MM.1S (cell line): Measurements from ENCODE around the gene CASP7.

Experiments
- DNase-seq: peaks from one replicate; pipeline ENCODE4 v3.0.0-alpha.2; 2015
- H2AFZ ChIP-seq: fragments of 300-600 bp; sonication (generic); 2 replicates; pipeline ENCODE4 v1.6.0; 2016; ENCODE audit warnings: antibody characterized with exemption, low read length
- H3F3A ChIP-seq: fragments of 300-600 bp; sonication (generic); 2 replicates; pipeline ENCODE4 v1.6.1; 2016; ENCODE audit warnings: mild to moderate bottlenecking, antibody characterized with exemption, low read length, moderate library complexity, mixed read lengths; ENCODE audit not compliant: insufficient read depth
- H3K27ac ChIP-seq: fragments of 300-600 bp; sonication (generic); 2 replicates; pipeline ENCODE4 v1.5.1; 2016; ENCODE audit warnings: mild to moderate bottlenecking, low read length
- H3K27me3 ChIP-seq: fragments of 300-600 bp; sonication (generic); replicated peaks from 2 replicates; pipeline ENCODE4 v1.6.0; 2016; ENCODE audit warnings: low read length; ENCODE audit not compliant: insufficient read depth
- H3K36me3 ChIP-seq: fragments of 300-600 bp; sonication (generic); replicated peaks from 2 replicates; pipeline ENCODE4 v1.6.1; 2016; ENCODE audit warnings: mild to moderate bottlenecking, low read length, mixed read lengths; ENCODE audit not compliant: insufficient read depth
- H3K4me1 ChIP-seq: fragments of 300-600 bp; sonication (generic); 2 replicates; pipeline ENCODE4 v1.6.1; 2016; ENCODE audit warnings: low read length, mixed read lengths
- H3K4me2 ChIP-seq: fragments of 300-600 bp; sonication (generic); 2 replicates; pipeline ENCODE4 v1.6.0; 2016; ENCODE audit warnings: low read depth, low read length
- H3K4me3 ChIP-seq: fragments of 300-600 bp; sonication (generic); 2 replicates; pipeline ENCODE4 v1.5.1; 2016; ENCODE audit warnings: low read length, mixed read lengths
- H3K79me2 ChIP-seq: fragments of 300-600 bp; sonication (generic); 2 replicates; pipeline ENCODE4 v1.6.1; 2016; ENCODE audit warnings: mixed run types, low read length, mixed read lengths
- H3K9ac ChIP-seq: fragments of 300-600 bp; sonication (generic); 2 replicates; pipeline ENCODE4 v1.6.1; 2016; ENCODE audit warnings: low read length, mixed read lengths
- H3K9me2 ChIP-seq: fragments of 300-600 bp; sonication (generic); replicated peaks from 2 replicates; pipeline ENCODE4 v1.6.1; 2016; ENCODE audit warnings: mild to moderate bottlenecking, low read length, mixed read lengths; ENCODE audit not compliant: insufficient read depth
- H3K9me3 ChIP-seq: fragments of 300-600 bp; sonication (generic); replicated peaks from 2 replicates; pipeline ENCODE4 v1.6.1; 2016; ENCODE audit warnings: mild to moderate bottlenecking, low read length, mixed read lengths; ENCODE audit not compliant: insufficient read depth
- H4K20me1 ChIP-seq: fragments of 300-600 bp; sonication (generic); 2 replicates; pipeline ENCODE4 v1.6.1; 2016; ENCODE audit warnings: mild to moderate bottlenecking, low read length, moderate library complexity, mixed read lengths; ENCODE audit not compliant: insufficient read depth
- EZH2 ChIP-seq: fragments of 300-600 bp; sonication (generic); optimal IDR thresholded peaks from 2 replicates; pipeline ENCODE3; 2017; ENCODE audit warnings: low read depth, mild to moderate bottlenecking, antibody characterized with exemption, low read length, mixed read lengths
- EZH2phosphoT487 ChIP-seq: fragments of 300-600 bp; sonication (generic); IDR thresholded peaks from 2 replicates; pipeline ENCODE4 v1.6.1; 2018; ENCODE audit warnings: antibody characterized with exemption, low read length
- TF ChIP-seq, protein P1 (sequence below): fragments of 300-600 bp; sonication (generic); IDR thresholded peaks from 2 replicates; pipeline ENCODE4 v1.5.1; 2016; ENCODE audit warnings: antibody characterized with exemption, low read length, mixed read lengths

Gene CASP7

DNA sequence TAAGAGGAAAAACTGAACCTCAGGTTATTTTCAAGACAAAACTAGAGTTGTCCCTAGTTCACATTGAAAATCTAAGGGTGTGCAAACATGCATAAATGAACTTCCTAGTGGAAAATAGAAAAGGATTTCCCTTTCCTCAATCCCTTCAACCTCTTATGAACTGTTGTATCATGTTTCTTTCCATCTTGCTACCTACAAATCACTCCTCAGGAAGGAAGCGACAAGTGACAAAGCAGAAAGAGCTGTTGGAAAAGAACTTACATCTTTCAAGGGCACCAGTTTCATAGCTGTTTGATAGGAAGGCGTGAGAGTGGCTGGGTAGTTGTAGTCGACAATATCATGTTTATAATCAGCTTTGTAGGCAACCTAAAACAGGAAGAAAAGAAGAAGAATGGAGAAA lies 39.7 kb upstream of the CASP7 start:
- TF ChIP-seq, protein P1, sequence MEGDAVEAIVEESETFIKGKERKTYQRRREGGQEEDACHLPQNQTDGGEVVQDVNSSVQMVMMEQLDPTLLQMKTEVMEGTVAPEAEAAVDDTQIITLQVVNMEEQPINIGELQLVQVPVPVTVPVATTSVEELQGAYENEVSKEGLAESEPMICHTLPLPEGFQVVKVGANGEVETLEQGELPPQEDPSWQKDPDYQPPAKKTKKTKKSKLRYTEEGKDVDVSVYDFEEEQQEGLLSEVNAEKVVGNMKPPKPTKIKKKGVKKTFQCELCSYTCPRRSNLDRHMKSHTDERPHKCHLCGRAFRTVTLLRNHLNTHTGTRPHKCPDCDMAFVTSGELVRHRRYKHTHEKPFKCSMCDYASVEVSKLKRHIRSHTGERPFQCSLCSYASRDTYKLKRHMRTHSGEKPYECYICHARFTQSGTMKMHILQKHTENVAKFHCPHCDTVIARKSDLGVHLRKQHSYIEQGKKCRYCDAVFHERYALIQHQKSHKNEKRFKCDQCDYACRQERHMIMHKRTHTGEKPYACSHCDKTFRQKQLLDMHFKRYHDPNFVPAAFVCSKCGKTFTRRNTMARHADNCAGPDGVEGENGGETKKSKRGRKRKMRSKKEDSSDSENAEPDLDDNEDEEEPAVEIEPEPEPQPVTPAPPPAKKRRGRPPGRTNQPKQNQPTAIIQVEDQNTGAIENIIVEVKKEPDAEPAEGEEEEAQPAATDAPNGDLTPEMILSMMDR: no peak
- TF ChIP-seq EZH2 (no peak), EZH2phosphoT487 (no peak)
- no peaks in the 10 kb centered on the region for H3K4me1 ChIP-seq
- H3K9ac ChIP-seq: no peak overlapping the region
- H2AFZ ChIP-seq: no peak overlapping the region
- H3K79me2 ChIP-seq: no peaks in the 10 kb centered on the region
- no peak for DNase-seq
- no peaks in the 10 kb centered on the region for H3K27me3 ChIP-seq
- H3K27ac ChIP-seq: no peak overlapping the region
- H3K36me3 ChIP-seq: no peaks in the 10 kb centered on the region
- H3K4me2 ChIP-seq: no peak overlapping the region
- no peaks in the 10 kb centered on the region for H3K9me3 ChIP-seq
- no peaks in the 10 kb centered on the region for H3F3A ChIP-seq
- H3K4me3 ChIP-seq: no peak overlapping the region
- H3K9me2 ChIP-seq: no peaks in the 10 kb centered on the region
- H4K20me1 ChIP-seq: no peaks in the 10 kb centered on the region

DNA sequence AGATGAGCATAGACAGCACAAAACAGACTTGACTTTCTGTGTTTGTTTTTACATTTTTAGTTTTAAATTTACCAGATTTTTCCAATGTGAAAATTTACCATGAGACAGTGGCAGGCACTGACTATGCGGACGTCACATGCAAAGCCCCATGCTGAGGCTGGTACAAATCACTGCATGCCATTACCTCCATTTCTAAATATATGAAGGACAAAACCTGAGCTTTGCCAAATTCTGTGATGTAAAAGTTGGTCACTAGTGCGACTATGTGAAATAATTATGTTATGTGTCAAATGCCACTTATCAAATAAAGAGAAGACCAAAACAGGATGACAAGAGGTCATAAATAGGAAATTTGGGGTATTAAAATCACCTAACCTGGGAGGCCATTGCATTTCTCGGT lies 38.0 kb upstream of the CASP7 start:
- H3K4me2 ChIP-seq: no peak overlapping the region
- H2AFZ ChIP-seq: no peak overlapping the region
- no peak overlapping the region for H3K4me3 ChIP-seq
- H4K20me1 ChIP-seq: no peaks in the 10 kb centered on the region
- no peaks in the 10 kb centered on the region for H3K9me3 ChIP-seq
- H3K9me2 ChIP-seq: no peaks in the 10 kb centered on the region
- no peaks in the 10 kb centered on the region for H3F3A ChIP-seq
- DNase-seq: no peak
- no peaks in the 10 kb centered on the region for H3K4me1 ChIP-seq
- H3K27me3 ChIP-seq: no peaks in the 10 kb centered on the region
- H3K27ac ChIP-seq: no peak overlapping the region
- no peaks in the 10 kb centered on the region for H3K79me2 ChIP-seq
- H3K36me3 ChIP-seq: no peaks in the 10 kb centered on the region
- no peak for TF ChIP-seq EZH2
- TF ChIP-seq EZH2phosphoT487: no peak
- TF ChIP-seq, protein P1: no peak
- no peak overlapping the region for H3K9ac ChIP-seq

- Histone ChIP-seq H3K4me1 (no peaks in the 10 kb centered on the region), H3K27ac (no peak overlapping the region), H2AFZ (no peak overlapping the region), H3K9ac (no peak overlapping the region), H3K9me2 (no peaks in the 10 kb centered on the region), H3K4me3 (no peak overlapping the region), H3K36me3 (no peaks in the 10 kb centered on the region), H3K9me3 (no peaks in the 10 kb centered on the region), H3K79me2 (no peaks in the 10 kb centered on the region), H3F3A (no peaks in the 10 kb centered on the region), H3K4me2 (no peak overlapping the region), H3K27me3 (no peaks in the 10 kb centered on the region), H4K20me1 (no peaks in the 10 kb centered on the region)
- TF ChIP-seq, protein P1: no peak
- no peak for TF ChIP-seq EZH2
- TF ChIP-seq EZH2phosphoT487: no peak
- no peak for DNase-seq
These were observed 36.5 kb upstream of the CASP7 start for GRCh38 chr10:113643183-113643582.
